Epithelial cell of esophagus (primary cell): Measurements from ENCODE around the gene JUN.
A peak's percentile ranks its signal among the peaks of the same experiment; 100 is the strongest.

ENCODE experiments used
- DNase-seq: peaks from one replicate; pipeline ENCODE4 v3.0.0; 2010; ENCODE audit warnings: low read depth
- H3K4me3 ChIP-seq: 2 replicates; pipeline ENCODE4 v1.5.1; 2011; ENCODE audit warnings: mild to moderate bottlenecking, low read length, control low read depth
- TF ChIP-seq, protein P1 (sequence below): IDR thresholded peaks from 2 replicates; pipeline ENCODE4 v1.5.1; 2011; ENCODE audit warnings: low read depth, mild to moderate bottlenecking, low read length, control low read depth, inconsistent platforms; ENCODE audit not compliant: insufficient read depth; ENCODE audit errors: missing control alignments

Gene JUN

GRCh38 chr1:58755468-58755872 is 28.4 kb downstream of the JUN start:
- no peak overlapping the region for H3K4me3 ChIP-seq
- TF ChIP-seq, protein P1, sequence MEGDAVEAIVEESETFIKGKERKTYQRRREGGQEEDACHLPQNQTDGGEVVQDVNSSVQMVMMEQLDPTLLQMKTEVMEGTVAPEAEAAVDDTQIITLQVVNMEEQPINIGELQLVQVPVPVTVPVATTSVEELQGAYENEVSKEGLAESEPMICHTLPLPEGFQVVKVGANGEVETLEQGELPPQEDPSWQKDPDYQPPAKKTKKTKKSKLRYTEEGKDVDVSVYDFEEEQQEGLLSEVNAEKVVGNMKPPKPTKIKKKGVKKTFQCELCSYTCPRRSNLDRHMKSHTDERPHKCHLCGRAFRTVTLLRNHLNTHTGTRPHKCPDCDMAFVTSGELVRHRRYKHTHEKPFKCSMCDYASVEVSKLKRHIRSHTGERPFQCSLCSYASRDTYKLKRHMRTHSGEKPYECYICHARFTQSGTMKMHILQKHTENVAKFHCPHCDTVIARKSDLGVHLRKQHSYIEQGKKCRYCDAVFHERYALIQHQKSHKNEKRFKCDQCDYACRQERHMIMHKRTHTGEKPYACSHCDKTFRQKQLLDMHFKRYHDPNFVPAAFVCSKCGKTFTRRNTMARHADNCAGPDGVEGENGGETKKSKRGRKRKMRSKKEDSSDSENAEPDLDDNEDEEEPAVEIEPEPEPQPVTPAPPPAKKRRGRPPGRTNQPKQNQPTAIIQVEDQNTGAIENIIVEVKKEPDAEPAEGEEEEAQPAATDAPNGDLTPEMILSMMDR = no peak
- peak; percentile 98 for DNase-seq

GRCh38 chr1:58754683-58755467 is 29.0 kb downstream of the JUN start:
- no peak overlapping the region for H3K4me3 ChIP-seq
- TF ChIP-seq, protein P1 = no peak
- DNase-seq = no peak

GRCh38 chr1:58754073-58754613 is 29.7 kb downstream of the JUN start:
- TF ChIP-seq, protein P1 = no peak
- H3K4me3 ChIP-seq = no peak overlapping the region
- peak; percentile 77 for DNase-seq

DNA sequence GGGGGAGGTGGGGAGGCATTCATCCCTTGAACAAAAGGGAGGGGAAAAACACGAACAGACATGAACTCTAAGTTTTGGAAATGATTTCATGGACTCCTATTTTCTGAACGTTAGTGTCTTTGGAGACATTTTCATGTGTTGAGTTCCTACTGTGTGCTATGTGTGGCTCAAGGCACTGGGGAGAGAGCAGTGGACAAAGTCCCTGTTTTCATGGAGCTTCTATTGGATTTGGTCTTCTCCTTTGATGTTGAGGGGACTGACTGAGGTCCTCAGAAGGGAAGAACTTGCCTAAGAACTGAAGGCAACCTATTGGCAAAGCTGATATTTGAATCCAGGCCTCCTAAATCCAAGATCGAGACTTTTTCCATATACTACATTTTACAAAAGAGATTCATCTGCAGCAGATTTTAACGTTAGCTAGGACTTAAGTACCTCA is 30.4 kb downstream of the JUN start:
- no peak overlapping the region for H3K4me3 ChIP-seq
- DNase-seq = no peak
- TF ChIP-seq, protein P1 = no peak

GRCh38 chr1:58749646-58750045 is 34.2 kb downstream of the JUN start:
- TF ChIP-seq, protein P1 = no peak
- no peak for DNase-seq

GRCh38 chr1:58748666-58749065 is 35.2 kb downstream of the JUN start:
- DNase-seq = no peak
- TF ChIP-seq, protein P1 = no peak

More at GRCh38 chr1:58749646-58750045, 34.2 kb downstream of the JUN start:
- no peak overlapping the region for H3K4me3 ChIP-seq

More at GRCh38 chr1:58748666-58749065, 35.2 kb downstream of the JUN start:
- no peak overlapping the region for H3K4me3 ChIP-seq
